Adrenal gland (tissue), 5 donors: ENCODE data around the gene COQ9.

Source experiments
- CTCF ChIP-seq, 6 experiments: fragments of 450-650 bp in 4 of 6; fragments of 200-600 bp in 2 of 6; sonication (generic) in 1 of 6; IDR thresholded peaks; 1 replicate in 5 of 6; 2 replicates in 1 of 6; pipeline versions ENCODE4 v1.5.1 to v1.8.0; 2016 to 2021; ENCODE audit warnings: antibody characterized with exemption in 6 of 6, mild to moderate bottlenecking in 2 of 6, moderate library complexity in 1 of 6
- POLR2A ChIP-seq, 2 donors: fragments of 450-650 bp; IDR thresholded peaks; one replicate each; pipeline ENCODE4 v1.6.1; 2017; ENCODE audit warnings: antibody characterized with exemption in 2 of 2, mild to moderate bottlenecking in 2 of 2, moderate library complexity in 1 of 2
- donor health status: DM: no; HTN: no; CAD: no.

DNA sequence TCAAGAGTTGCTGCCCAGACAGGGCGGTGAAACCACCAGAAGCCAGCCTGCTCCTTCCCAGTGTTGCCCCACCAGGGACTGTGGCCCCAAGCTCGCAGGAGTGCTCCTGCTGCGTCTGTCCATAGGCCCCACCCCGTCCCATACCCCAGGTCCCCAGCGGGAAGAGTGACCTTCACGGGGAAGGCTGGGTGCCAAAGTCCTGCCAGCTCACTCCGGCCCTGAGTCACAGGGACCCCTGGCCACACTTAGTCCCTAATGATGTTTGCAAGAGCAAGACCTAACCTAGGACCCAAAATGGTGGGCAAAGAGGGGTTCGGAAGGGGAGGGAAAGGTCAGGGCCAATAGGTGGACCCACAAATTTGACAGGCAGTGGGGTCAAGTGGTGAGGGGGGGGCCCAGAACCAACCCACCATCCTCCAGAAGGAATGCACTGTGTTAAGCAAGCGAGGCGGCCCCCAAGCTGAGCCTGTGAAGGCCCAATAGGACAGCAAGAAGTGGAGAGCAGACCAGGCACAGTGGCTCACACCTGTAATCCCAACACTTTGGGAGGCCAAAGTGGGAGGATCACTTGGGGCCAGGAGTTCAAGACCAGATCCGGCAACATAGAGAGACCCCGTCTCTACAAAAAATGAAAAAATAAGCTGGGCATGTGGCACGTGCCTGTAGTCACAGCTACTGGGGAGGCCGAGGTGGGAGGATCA lies 35.7 kb downstream of the COQ9 start:
- TF ChIP-seq CTCF (IDR thresholded peaks at IDR 0.05) (no peak), POLR2A (IDR thresholded peaks at IDR 0.05) (no peak)
